Esophagus squamous epithelium (tissue), 5 donors: ENCODE measurements around the gene FAM20C. TPM values are rescaled to one million over a fixed set of nuclear protein-coding genes. Genes with fewer than 3 reads are reported as not detected.

ENCODE experiments used
- DNase-seq: peaks from one replicate; lab custom pipeline; 2025; lab: John Stamatoyannopoulos, UW
- H3K27ac ChIP-seq, 4 donors: fragments of 200-600 bp; sonication (generic); one replicate each; pipeline ENCODE4 v1.5.1; 2016 to 2019; ENCODE audit warnings: mild to moderate bottlenecking in 1 of 4
- H3K27me3 ChIP-seq, 4 donors: fragments of 200-600 bp; sonication (generic); 1 replicate in 3 of 4; 2 replicates in 1 of 4; pipeline versions ENCODE4 v1.5.1 to v1.6.0; 2017 to 2021; ENCODE audit warnings: antibody characterized with exemption in 1 of 4
- H3K36me3 ChIP-seq, 3 donors: fragments of 200-600 bp; sonication (generic); one replicate each; pipeline ENCODE4 v1.5.1; 2016 to 2019
- H3K4me1 ChIP-seq, 3 donors: fragments of 200-600 bp; sonication (generic); one replicate each; pipeline ENCODE4 v1.5.1; 2017 to 2019
- H3K4me3 ChIP-seq, 4 donors: fragments of 200-600 bp; sonication (generic); 1 replicate in 3 of 4; 2 replicates in 1 of 4; pipeline ENCODE4 v1.5.1; 2016 to 2019; ENCODE audit warnings: mild to moderate bottlenecking in 2 of 4, moderate library complexity in 1 of 4
- H3K9me3 ChIP-seq, 3 donors: fragments of 200-600 bp; sonication (generic); one replicate each; pipeline ENCODE4 v1.5.1; 2016 to 2019
- CTCF ChIP-seq, 6 experiments: fragments of 450-650 bp in 4 of 6; fragments of 200-600 bp in 2 of 6; sonication (generic) in 2 of 6; IDR thresholded peaks; one replicate each; pipeline ENCODE4 v1.5.1; 2016 to 2019; ENCODE audit warnings: antibody characterized with exemption in 6 of 6, mild to moderate bottlenecking in 4 of 6, moderate library complexity in 4 of 6
- POLR2A ChIP-seq, 4 donors: fragments of 450-650 bp; IDR thresholded peaks; one replicate each; pipeline ENCODE4 v1.6.1; 2017; ENCODE audit warnings: antibody characterized with exemption in 4 of 4, mild to moderate bottlenecking in 4 of 4, moderate library complexity in 3 of 4
- WGBS, 2 donors: methylation state at CpG; one replicate each; pipeline ENCODE4 v1.1.5; 2018; 5-methylcytosine and 5-hydroxymethylcytosine counted together
- intact Hi-C: fragments of 100-400 bp; cut with DNase I; formaldehyde crosslinking; loops from one replicate; pipeline ENCODE4 v1.15.0; 2022
- total RNA-seq, 4 donors: library from RNA; depleted of rRNA; stranded (reverse); fragments of >200 nt; gene quantifications; one replicate each; pipeline ENCODE4 v1.1.0, GENCODE V29; 2016
- donor health status: DM: yes; HTN: yes; CAD: no.

FAM20C gene
- total RNA-seq, 4 donors from 2014 or later = 8.5 to 16.0 (median 13.7) TPM

GRCh38 chr7:268991-269390 lies 76.6 kb downstream of the FAM20C start:
- no peaks in the 10 kb centered on the region for H3K36me3 ChIP-seq
- intact Hi-C loops = no loop called here
- no peak overlapping the region for H3K4me3 ChIP-seq
- H3K9me3 ChIP-seq = peaks cover 0 to 11% (median 0%) of the 10 kb centered on the region in 3 donors
- TF ChIP-seq POLR2A (IDR thresholded peaks at IDR 0.05) (no peak), CTCF (IDR thresholded peaks at IDR 0.05) (no peak)
- no peak overlapping the region for H3K27ac ChIP-seq
- H3K27me3 ChIP-seq = peaks cover 0 to 26% (median 0%) of the 10 kb centered on the region in 4 donors
- no peak for DNase-seq
- H3K4me1 ChIP-seq = peaks cover 0 to 14% (median 0%) of the 10 kb centered on the region in 3 donors
- 81 to 95% methylated on average over 9 to 10 of the region's 12 CpGs for WGBS, 2 donors

- TF ChIP-seq POLR2A (IDR thresholded peaks at IDR 0.05) (no peak), CTCF (IDR thresholded peaks at IDR 0.05) (no peak)
- H3K36me3 ChIP-seq = no peaks in the 10 kb centered on the region
- peaks cover 0 to 17% (median 0%) of the 10 kb centered on the region in 3 donors for H3K9me3 ChIP-seq
- H3K27ac ChIP-seq = no peak overlapping the region
- no peak for DNase-seq
- H3K27me3 ChIP-seq = peaks cover 0 to 28% (median 0%) of the 10 kb centered on the region in 4 donors
- intact Hi-C loops = no loop called here
- H3K4me1 ChIP-seq = peaks cover 0 to 7% (median 0%) of the 10 kb centered on the region in 3 donors
- WGBS, 2 donors = 72 to 83% methylated on average over 10 to 11 of the region's 11 CpGs
- no peak overlapping the region for H3K4me3 ChIP-seq
Measured at GRCh38 chr7:269721-270120, 77.3 kb downstream of the FAM20C start.

- intact Hi-C loops = no loop called here
- WGBS, 2 donors = 60 to 79% methylated on average over 8 to 9 of the region's 11 CpGs
- Histone ChIP-seq H3K9me3 (peaks cover 0 to 17% (median 0%) of the 10 kb centered on the region in 3 donors), H3K36me3 (no peaks in the 10 kb centered on the region), H3K27me3 (peaks cover 0 to 36% (median 0%) of the 10 kb centered on the region in 4 donors), H3K4me1 (no peaks in the 10 kb centered on the region), H3K4me3 (no peak overlapping the region), H3K27ac (no peak overlapping the region)
- TF ChIP-seq CTCF (IDR thresholded peaks at IDR 0.05) (no peak), POLR2A (IDR thresholded peaks at IDR 0.05) (no peak)
- no peak for DNase-seq
Measured at GRCh38 chr7:270351-270983, 78.1 kb downstream of the FAM20C start.

- Histone ChIP-seq H3K9me3 (peaks cover 0 to 26% (median 0%) of the 10 kb centered on the region in 3 donors), H3K4me1 (no peaks in the 10 kb centered on the region), H3K4me3 (no peak overlapping the region), H3K36me3 (no peaks in the 10 kb centered on the region), H3K27ac (no peak overlapping the region), H3K27me3 (peaks cover 0 to 45% (median 0%) of the 10 kb centered on the region in 4 donors)
- no peak for TF ChIP-seq CTCF (IDR thresholded peaks at IDR 0.05)
- TF ChIP-seq POLR2A (IDR thresholded peaks at IDR 0.05) = no peak
- no peak for DNase-seq
- WGBS, 2 donors = 82 to 87% methylated on average over 13 to 14 of the region's 14 CpGs
- intact Hi-C loops = no loop called here
Measured at GRCh38 chr7:271266-272107, 79.1 kb downstream of the FAM20C start.
